Panc1 (cell line): ENCODE results near the gene RBPMS2. TPM values are rescaled to one million over a fixed set of nuclear protein-coding genes. Genes with fewer than 3 reads are reported as not detected.

Source experiments
- ATAC-seq: fragments of 200-7000 bp; cut with Tn5 transposase; 2 replicates; pipeline ENCODE4 v1.9.1; 2020; ENCODE audit warnings: mild to moderate bottlenecking, moderate library complexity
- BruUV-seq: library from RNA; stranded (reverse); fragments of 400-500 nt; replicated peaks from 2 replicates; lab custom pipeline; 2021; lab: Mats Ljungman, UMichigan
- CTCF ChIA-PET: fragments of 300-600 bp; sonication (Branson Sonifier 250); formaldehyde crosslinking; loops from one replicate; lab custom pipeline; 2022; ENCODE audit warnings: antibody characterized with exemption; lab: Charles Lee
- POLR2A ChIA-PET: fragments of 300-600 bp; sonication (Branson Sonifier 250); formaldehyde crosslinking; loops from one replicate; lab custom pipeline; 2022; ENCODE audit warnings: antibody characterized with exemption; lab: Charles Lee
- DNase-seq: peaks from one replicate; pipeline ENCODE4 v3.0.0-alpha.2; 2010; ENCODE audit warnings: low read depth, low spot score
- H3K27ac ChIP-seq: 2 replicates; pipeline ENCODE4 v1.5.1; 2011; ENCODE audit warnings: mild to moderate bottlenecking, low read length, inconsistent platforms
- H3K27me3 ChIP-seq: fragments of 200-500 bp; sonication (Bioruptor generic); 2 replicates; pipeline ENCODE4 v1.6.0; 2014; ENCODE audit warnings: low read length, inconsistent platforms; ENCODE audit not compliant: control insufficient read depth, insufficient read depth
- H3K36me3 ChIP-seq: fragments of 200-500 bp; sonication (Bioruptor generic); 2 replicates; pipeline ENCODE4 v1.5.1; 2014; ENCODE audit warnings: inconsistent platforms, mild to moderate bottlenecking, low read length, moderate library complexity; ENCODE audit not compliant: control insufficient read depth, insufficient read depth
- H3K4me1 ChIP-seq: 2 replicates; pipeline ENCODE4 v1.5.1; 2011; ENCODE audit warnings: inconsistent platforms, mild to moderate bottlenecking, low read length, moderate library complexity; ENCODE audit not compliant: control insufficient read depth, insufficient read depth
- H3K4me3 ChIP-seq, 2 experiments: 2 replicates each; pipeline ENCODE4 v1.5.1; 2011 to 2012; ENCODE audit warnings: low read depth in 2 of 2, low read length in 2 of 2, mild to moderate bottlenecking in 2 of 2, inconsistent platforms in 1 of 2, moderate library complexity in 1 of 2
- H3K9me3 ChIP-seq: fragments of 200-500 bp; sonication (Bioruptor generic); 2 replicates; pipeline ENCODE4 v1.5.1; 2014; ENCODE audit warnings: low read depth, mild to moderate bottlenecking, inconsistent platforms, low read length, moderate library complexity; ENCODE audit not compliant: control insufficient read depth, insufficient read depth
- POLR2AphosphoS5 ChIP-seq: IDR thresholded peaks from 2 replicates; pipeline ENCODE4 v1.6.1; 2012; ENCODE audit warnings: mild to moderate bottlenecking, low read depth, low read length, moderate library complexity
- SIN3A ChIP-seq: IDR thresholded peaks from 2 replicates; pipeline ENCODE4 v1.6.1; 2012; ENCODE audit warnings: low read depth, mild to moderate bottlenecking, low read length, moderate library complexity, borderline replicate concordance; ENCODE audit not compliant: insufficient read depth
- TCF7L2 ChIP-seq: IDR thresholded peaks from 2 replicates; pipeline ENCODE4 v1.6.1; 2011; ENCODE audit warnings: mild to moderate bottlenecking, low read depth, low read length, inconsistent platforms
- in situ Hi-C: cut with HindIII; loops from 2 replicates; pipeline ENCODE4 v1.10.0; 2016; ENCODE audit warnings: low sequenced_read_pairs, low pct_unique_long_range_greater_than_20kb
- intact Hi-C: fragments of 100-400 bp; cut with micrococcal nuclease; formaldehyde crosslinking; loops from one replicate; pipeline ENCODE4 v1.10.0; 2022; ENCODE audit not compliant: unreplicated experiment
- total RNA-seq: library from RNA; stranded (reverse); gene quantifications from one replicate; pipeline ENCODE4 v1.2.1, GENCODE V29; 2021; ENCODE audit not compliant: unreplicated experiment
- TF ChIP-seq, protein P1 (sequence below): fragments of 450-650 bp; IDR thresholded peaks from 2 replicates; pipeline ENCODE4 v1.5.1; 2017; ENCODE audit warnings: mild to moderate bottlenecking
- TF ChIP-seq, protein P2 (sequence below), 2 experiments: IDR thresholded peaks; 2 replicates each; pipeline ENCODE4 v1.6.1; 2011 to 2012; ENCODE audit warnings: low read depth in 2 of 2, control low read depth in 1 of 2, low read length in 1 of 2, mild to moderate bottlenecking in 1 of 2, moderate library complexity in 1 of 2; ENCODE audit not compliant: insufficient read depth in 1 of 2

Gene RBPMS2
- total RNA-seq, 1 experiment from 2014 or later = 33.7 TPM

- TF ChIP-seq, protein P1, sequence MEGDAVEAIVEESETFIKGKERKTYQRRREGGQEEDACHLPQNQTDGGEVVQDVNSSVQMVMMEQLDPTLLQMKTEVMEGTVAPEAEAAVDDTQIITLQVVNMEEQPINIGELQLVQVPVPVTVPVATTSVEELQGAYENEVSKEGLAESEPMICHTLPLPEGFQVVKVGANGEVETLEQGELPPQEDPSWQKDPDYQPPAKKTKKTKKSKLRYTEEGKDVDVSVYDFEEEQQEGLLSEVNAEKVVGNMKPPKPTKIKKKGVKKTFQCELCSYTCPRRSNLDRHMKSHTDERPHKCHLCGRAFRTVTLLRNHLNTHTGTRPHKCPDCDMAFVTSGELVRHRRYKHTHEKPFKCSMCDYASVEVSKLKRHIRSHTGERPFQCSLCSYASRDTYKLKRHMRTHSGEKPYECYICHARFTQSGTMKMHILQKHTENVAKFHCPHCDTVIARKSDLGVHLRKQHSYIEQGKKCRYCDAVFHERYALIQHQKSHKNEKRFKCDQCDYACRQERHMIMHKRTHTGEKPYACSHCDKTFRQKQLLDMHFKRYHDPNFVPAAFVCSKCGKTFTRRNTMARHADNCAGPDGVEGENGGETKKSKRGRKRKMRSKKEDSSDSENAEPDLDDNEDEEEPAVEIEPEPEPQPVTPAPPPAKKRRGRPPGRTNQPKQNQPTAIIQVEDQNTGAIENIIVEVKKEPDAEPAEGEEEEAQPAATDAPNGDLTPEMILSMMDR = no peak
- TF ChIP-seq SIN3A = no peak
Observed at GRCh38 chr15:64782751-64783150, 7.4 kb upstream of the RBPMS2 start.

GRCh38 chr15:64781299-64781698 lies 5.9 kb upstream of the RBPMS2 start:
- Histone ChIP-seq H3K27ac (no peak overlapping the region), H3K36me3 (no peaks in the 10 kb centered on the region), H3K4me1 (peaks cover 2% of the 10 kb centered on the region), H3K4me3 (no peak overlapping the region), H3K9me3 (no peaks in the 10 kb centered on the region), H3K27me3 (no peaks in the 10 kb centered on the region)
- TF ChIP-seq POLR2AphosphoS5 (no peak), TCF7L2 (no peak), SIN3A (no peak)
- TF ChIP-seq, protein P1 = no peak
- TF ChIP-seq, protein P2, sequence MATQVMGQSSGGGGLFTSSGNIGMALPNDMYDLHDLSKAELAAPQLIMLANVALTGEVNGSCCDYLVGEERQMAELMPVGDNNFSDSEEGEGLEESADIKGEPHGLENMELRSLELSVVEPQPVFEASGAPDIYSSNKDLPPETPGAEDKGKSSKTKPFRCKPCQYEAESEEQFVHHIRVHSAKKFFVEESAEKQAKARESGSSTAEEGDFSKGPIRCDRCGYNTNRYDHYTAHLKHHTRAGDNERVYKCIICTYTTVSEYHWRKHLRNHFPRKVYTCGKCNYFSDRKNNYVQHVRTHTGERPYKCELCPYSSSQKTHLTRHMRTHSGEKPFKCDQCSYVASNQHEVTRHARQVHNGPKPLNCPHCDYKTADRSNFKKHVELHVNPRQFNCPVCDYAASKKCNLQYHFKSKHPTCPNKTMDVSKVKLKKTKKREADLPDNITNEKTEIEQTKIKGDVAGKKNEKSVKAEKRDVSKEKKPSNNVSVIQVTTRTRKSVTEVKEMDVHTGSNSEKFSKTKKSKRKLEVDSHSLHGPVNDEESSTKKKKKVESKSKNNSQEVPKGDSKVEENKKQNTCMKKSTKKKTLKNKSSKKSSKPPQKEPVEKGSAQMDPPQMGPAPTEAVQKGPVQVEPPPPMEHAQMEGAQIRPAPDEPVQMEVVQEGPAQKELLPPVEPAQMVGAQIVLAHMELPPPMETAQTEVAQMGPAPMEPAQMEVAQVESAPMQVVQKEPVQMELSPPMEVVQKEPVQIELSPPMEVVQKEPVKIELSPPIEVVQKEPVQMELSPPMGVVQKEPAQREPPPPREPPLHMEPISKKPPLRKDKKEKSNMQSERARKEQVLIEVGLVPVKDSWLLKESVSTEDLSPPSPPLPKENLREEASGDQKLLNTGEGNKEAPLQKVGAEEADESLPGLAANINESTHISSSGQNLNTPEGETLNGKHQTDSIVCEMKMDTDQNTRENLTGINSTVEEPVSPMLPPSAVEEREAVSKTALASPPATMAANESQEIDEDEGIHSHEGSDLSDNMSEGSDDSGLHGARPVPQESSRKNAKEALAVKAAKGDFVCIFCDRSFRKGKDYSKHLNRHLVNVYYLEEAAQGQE (IDR thresholded peaks at IDR 0.05; ENCODE audit: insufficient read depth in 1 of 2, low read depth in 2 of 2, low read length in 1 of 2) = no peak
- ChIA-PET POLR2A (no interaction called here), CTCF (no interaction called here)
- intact Hi-C loops (no loop called here), in situ Hi-C loops (no loop called here)
- ATAC-seq (no peak), DNase-seq (no peak)
- no TSS peak for BruUV-seq

More at GRCh38 chr15:64782751-64783150, 7.4 kb upstream of the RBPMS2 start:
- Histone ChIP-seq H3K4me3 (no peak overlapping the region), H3K9me3 (no peaks in the 10 kb centered on the region), H3K4me1 (no peaks in the 10 kb centered on the region), H3K27ac (no peak overlapping the region), H3K36me3 (no peaks in the 10 kb centered on the region), H3K27me3 (no peaks in the 10 kb centered on the region)
- no TSS peak for BruUV-seq
- CTCF ChIA-PET = no interaction called here
- DNase-seq = no peak
- no peak for ATAC-seq
- in situ Hi-C loops = no loop called here
- POLR2A ChIA-PET = interaction anchor here (0.6 to 0.9 kb wide), 3 partner anchors 28 to 556 kb away, joined by 3 to 5 read pairs (median 4); no protein-coding TSS in a partner anchor
- intact Hi-C loops = no loop called here
